Parathyroid adenoma (tissue), 2 donors: ENCODE measurements around the gene UBAC1.
A peak's percentile ranks its signal among the peaks of the same experiment; 100 is the strongest.

Source experiments
- H2AFZ ChIP-seq: fragments of 300-600 bp; sonication (generic); one replicate; pipeline ENCODE4 v1.7.0; 2017; ENCODE audit warnings: antibody characterized with exemption, mild to moderate bottlenecking
- H3K27ac ChIP-seq: fragments of 300-600 bp; sonication (generic); one replicate; pipeline ENCODE4 v1.7.0; 2017
- H3K27me3 ChIP-seq: fragments of 300-600 bp; sonication (generic); one replicate; pipeline ENCODE4 v1.7.0; 2017; ENCODE audit warnings: low read length; ENCODE audit not compliant: control insufficient read depth, insufficient read depth
- H3K36me3 ChIP-seq: fragments of 300-600 bp; sonication (generic); one replicate; pipeline ENCODE4 v1.7.0; 2017; ENCODE audit warnings: low read length; ENCODE audit not compliant: control insufficient read depth, insufficient read depth
- H3K4me1 ChIP-seq: fragments of 300-600 bp; sonication (generic); one replicate; pipeline ENCODE4 v1.7.0; 2017; ENCODE audit warnings: control low read depth
- H3K4me2 ChIP-seq: fragments of 300-600 bp; sonication (generic); one replicate; pipeline ENCODE4 v1.7.0; 2017; ENCODE audit warnings: low read length
- H3K4me3 ChIP-seq: fragments of 300-600 bp; sonication (generic); one replicate; pipeline ENCODE4 v1.7.0; 2017; ENCODE audit warnings: low read depth, low read length
- H3K79me2 ChIP-seq: fragments of 300-600 bp; sonication (generic); one replicate; pipeline ENCODE4 v1.7.0; 2017; ENCODE audit warnings: control low read depth
- H3K9ac ChIP-seq: fragments of 300-600 bp; sonication (generic); one replicate; pipeline ENCODE4 v1.7.0; 2017; ENCODE audit warnings: mild to moderate bottlenecking
- H3K9me3 ChIP-seq: fragments of 300-600 bp; sonication (generic); one replicate; pipeline ENCODE4 v1.7.0; 2017; ENCODE audit warnings: low read length; ENCODE audit not compliant: control insufficient read depth
- CTCF ChIP-seq: fragments of 300-600 bp; sonication (generic); IDR thresholded peaks from one replicate; pipeline ENCODE4 v1.7.0; 2017; ENCODE audit warnings: antibody characterized with exemption, mild to moderate bottlenecking
- donor health status: primary hyperparathyroidism.

The UBAC1 gene

GRCh38 chr9:135994501-135995192 is 33.5 kb upstream of the UBAC1 start:
- no peaks in the 10 kb centered on the region for H3K4me1 ChIP-seq
- no peaks in the 10 kb centered on the region for H3K27me3 ChIP-seq

GRCh38 chr9:135993765-135994500 is 32.8 kb upstream of the UBAC1 start:
- H3K36me3 ChIP-seq, result no peaks in the 10 kb centered on the region
- no peak for TF ChIP-seq CTCF
- H3K9me3 ChIP-seq, result no peaks in the 10 kb centered on the region
- H3K4me1 ChIP-seq, result no peaks in the 10 kb centered on the region
- H3K79me2 ChIP-seq, result no peaks in the 10 kb centered on the region
- H2AFZ ChIP-seq, result no peak overlapping the region
- peak overlapping the region; percentile 80 for H3K27ac ChIP-seq
- no peak overlapping the region for H3K4me3 ChIP-seq
- H3K9ac ChIP-seq, result no peak overlapping the region
- H3K27me3 ChIP-seq, result no peaks in the 10 kb centered on the region
- no peak overlapping the region for H3K4me2 ChIP-seq

More at GRCh38 chr9:135994501-135995192, 33.5 kb upstream of the UBAC1 start:
- no peaks in the 10 kb centered on the region for H3K79me2 ChIP-seq
- TF ChIP-seq CTCF, result no peak
- H3K4me3 ChIP-seq, result no peak overlapping the region
- no peak overlapping the region for H3K27ac ChIP-seq
- no peak overlapping the region for H2AFZ ChIP-seq
- H3K36me3 ChIP-seq, result no peaks in the 10 kb centered on the region
- no peaks in the 10 kb centered on the region for H3K9me3 ChIP-seq
- no peak overlapping the region for H3K9ac ChIP-seq
- no peak overlapping the region for H3K4me2 ChIP-seq

DNA sequence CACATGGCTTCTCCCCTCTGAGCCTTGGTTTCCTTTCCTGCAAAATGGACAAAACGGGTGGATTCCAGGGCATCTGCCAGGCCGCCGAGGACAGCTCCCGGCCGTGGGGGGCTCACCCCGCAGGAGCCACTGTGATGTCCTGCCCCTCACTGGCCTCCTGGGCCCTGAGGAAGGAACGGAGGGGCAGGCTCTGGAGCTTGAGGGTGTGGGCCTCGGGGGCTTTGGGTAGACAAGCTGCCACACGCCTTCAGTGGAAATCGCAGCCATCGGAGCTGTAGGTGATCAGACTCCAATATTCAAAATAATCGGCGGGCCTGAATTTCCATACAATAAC is 32.2 kb upstream of the UBAC1 start:
- H3K9me3 ChIP-seq, result no peaks in the 10 kb centered on the region
- no peak overlapping the region for H3K9ac ChIP-seq
- H2AFZ ChIP-seq, result peak overlapping the region; percentile 48
- H3K27ac ChIP-seq, result peak overlapping the region; percentile 80
- no peaks in the 10 kb centered on the region for H3K27me3 ChIP-seq
- no peaks in the 10 kb centered on the region for H3K79me2 ChIP-seq
- H3K4me1 ChIP-seq, result no peaks in the 10 kb centered on the region
- no peak overlapping the region for H3K4me2 ChIP-seq
- H3K36me3 ChIP-seq, result no peaks in the 10 kb centered on the region
- no peak overlapping the region for H3K4me3 ChIP-seq
- no peak for TF ChIP-seq CTCF

DNA sequence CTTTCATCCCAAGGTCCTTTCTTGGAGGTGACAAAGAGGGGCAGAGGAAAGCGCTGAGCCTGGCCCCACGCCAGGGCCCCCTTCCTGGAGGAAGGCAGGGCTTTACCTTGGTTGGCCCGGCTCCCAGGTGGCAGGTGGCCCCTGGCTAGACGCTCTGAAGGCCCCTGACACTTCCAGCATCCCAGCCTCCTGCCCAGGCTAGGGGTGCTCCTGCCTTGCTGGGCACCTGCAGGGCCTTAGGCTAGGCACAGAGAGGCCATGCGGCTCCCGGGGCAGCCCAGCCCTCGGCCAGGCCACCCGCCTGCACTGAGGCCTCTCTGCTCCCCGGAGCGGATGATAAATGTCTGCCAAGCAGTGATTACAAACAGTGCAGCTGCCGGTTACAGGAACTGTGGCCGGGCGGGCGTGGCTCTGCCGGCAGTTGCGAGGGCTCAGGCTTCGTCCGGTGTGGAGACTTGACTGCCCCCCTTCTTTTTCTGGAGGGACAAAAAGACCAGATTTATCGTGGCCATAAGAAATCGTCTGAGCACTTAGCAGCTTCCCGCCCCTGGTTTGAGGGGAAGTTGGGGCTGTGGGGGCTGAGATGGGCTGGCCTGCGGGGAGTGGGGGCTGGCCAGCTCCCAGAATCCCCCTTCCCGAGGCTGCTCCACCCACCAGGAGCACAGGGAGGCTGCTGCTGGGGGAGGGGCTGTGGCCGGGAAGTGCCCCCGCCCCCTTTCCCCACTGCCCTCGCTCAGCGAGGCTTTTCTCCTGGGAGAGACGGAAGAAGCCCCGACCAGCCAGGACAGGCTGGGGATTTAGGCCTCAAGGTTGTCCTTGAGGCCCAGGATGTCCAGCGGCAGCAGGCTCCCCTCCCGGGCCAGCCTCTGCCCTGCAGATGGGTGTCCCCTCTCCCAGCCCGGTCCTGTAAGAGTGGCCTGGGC is 31.6 kb upstream of the UBAC1 start:
- Histone ChIP-seq H3K27ac (peak overlapping the region; percentile 80), H3K4me1 (no peaks in the 10 kb centered on the region), H3K79me2 (no peaks in the 10 kb centered on the region), H3K27me3 (no peaks in the 10 kb centered on the region), H3K9me3 (no peaks in the 10 kb centered on the region), H3K9ac (no peak overlapping the region), H3K4me3 (no peak overlapping the region), H3K36me3 (no peaks in the 10 kb centered on the region), H3K4me2 (peak overlapping the region; percentile 38), H2AFZ (peak overlapping the region; percentile 48)
- no peak for TF ChIP-seq CTCF
